GM23338 (cell line): ENCODE results near the gene OLFML2B. TPM values are rescaled to one million over a fixed set of nuclear protein-coding genes. Genes with fewer than 3 reads are reported as not detected.

Experiments used
- ATAC-seq: fragments of 200-7000 bp; cut with Tn5 transposase; 3 replicates; pipeline ENCODE4 v1.9.1; 2020
- DNase-seq: peaks from one replicate; pipeline ENCODE4 v3.0.0-alpha.2; 2015; ENCODE audit warnings: low spot score
- H2AFZ ChIP-seq: fragments of 200-600 bp; sonication (generic); 2 replicates; pipeline ENCODE4 v1.8.0; 2016; ENCODE audit warnings: antibody characterized with exemption, mild to moderate bottlenecking, moderate library complexity
- H3F3A ChIP-seq: fragments of 200-600 bp; sonication (generic); replicated peaks from 2 replicates; pipeline ENCODE4 v1.8.0; 2017; ENCODE audit warnings: antibody characterized with exemption, mixed run types, low read depth
- H3K27ac ChIP-seq: fragments of 200-600 bp; sonication (generic); 2 replicates; pipeline ENCODE4 v1.6.1; 2016; ENCODE audit warnings: low read depth
- H3K27me3 ChIP-seq: fragments of 200-600 bp; sonication (generic); 2 replicates; pipeline ENCODE4 v1.8.0; 2016; ENCODE audit warnings: mild to moderate bottlenecking, mixed run types, moderate library complexity; ENCODE audit not compliant: insufficient read depth
- H3K36me3 ChIP-seq: fragments of 200-600 bp; sonication (generic); 2 replicates; pipeline ENCODE4 v1.8.0; 2016; ENCODE audit warnings: mild to moderate bottlenecking; ENCODE audit not compliant: insufficient read depth
- H3K4me1 ChIP-seq: fragments of 200-600 bp; sonication (generic); 2 replicates; pipeline ENCODE4 v1.8.0; 2016; ENCODE audit warnings: mild to moderate bottlenecking, moderate library complexity; ENCODE audit not compliant: insufficient read depth
- H3K4me2 ChIP-seq: fragments of 200-600 bp; sonication (generic); 2 replicates; pipeline ENCODE4 v1.7.1; 2017; ENCODE audit warnings: mixed run types
- H3K4me3 ChIP-seq: fragments of 200-600 bp; sonication (generic); 2 replicates; pipeline ENCODE4 v1.6.1; 2016; ENCODE audit warnings: mixed run types
- H3K79me2 ChIP-seq: fragments of 200-600 bp; sonication (generic); replicated peaks from 2 replicates; pipeline ENCODE4 v1.8.0; 2017; ENCODE audit warnings: mild to moderate bottlenecking; ENCODE audit not compliant: insufficient read depth
- H3K9me2 ChIP-seq: fragments of 200-600 bp; sonication (generic); 2 replicates; pipeline ENCODE4 v1.8.0; 2017; ENCODE audit not compliant: insufficient read depth
- H4K20me1 ChIP-seq: fragments of 200-600 bp; sonication (generic); replicated peaks from 2 replicates; pipeline ENCODE4 v1.8.0; 2017; ENCODE audit warnings: mild to moderate bottlenecking; ENCODE audit not compliant: insufficient read depth
- H3K27ac Mint-ChIP-seq: 2 replicates; pipeline ENCODE4 v1.8.0; 2020; ENCODE audit warnings: inconsistent platforms, mild to moderate bottlenecking, moderate library complexity, mixed read lengths
- H3K27me3 Mint-ChIP-seq: 3 replicates; pipeline ENCODE4 v1.8.0; 2022; ENCODE audit warnings: low read depth, mild to moderate bottlenecking, moderate library complexity, mixed read lengths, inconsistent platforms; ENCODE audit not compliant: insufficient read depth, poor library complexity
- H3K36me3 Mint-ChIP-seq: 3 replicates; pipeline ENCODE4 v1.8.0; 2021; ENCODE audit warnings: low read depth, mild to moderate bottlenecking, inconsistent platforms, moderate library complexity, mixed read lengths
- H3K4me1 Mint-ChIP-seq: 3 replicates; pipeline ENCODE4 v1.8.0; 2020; ENCODE audit warnings: mild to moderate bottlenecking, inconsistent platforms, mixed read lengths
- H3K4me3 Mint-ChIP-seq: 3 replicates; pipeline ENCODE4 v1.8.0; 2021; ENCODE audit warnings: moderate library complexity, mild to moderate bottlenecking, inconsistent platforms, mixed read lengths
- H3K9me3 Mint-ChIP-seq: 3 replicates; pipeline ENCODE4 v1.8.0; 2020; ENCODE audit warnings: moderate library complexity, mild to moderate bottlenecking, inconsistent platforms, mixed read lengths
- EZH2 ChIP-seq: fragments of 200-600 bp; sonication (generic); IDR thresholded peaks from one replicate; pipeline ENCODE4 v1.8.0; 2017; ENCODE audit warnings: antibody characterized with exemption, mild to moderate bottlenecking, low read depth; ENCODE audit not compliant: unreplicated experiment
- EZH2phosphoT487 ChIP-seq: fragments of 200-600 bp; sonication (generic); IDR thresholded peaks from one replicate; pipeline ENCODE4 v1.8.1; 2018; ENCODE audit warnings: antibody characterized with exemption; ENCODE audit not compliant: unreplicated experiment
- JUNB ChIP-seq: IDR thresholded peaks from one replicate; pipeline ENCODE4 v1.6.1; 2016; ENCODE audit warnings: antibody characterized with exemption; ENCODE audit not compliant: unreplicated experiment
- POLR2AphosphoS5 ChIP-seq: IDR thresholded peaks from 2 replicates; pipeline ENCODE4 v1.6.1; 2016; ENCODE audit warnings: antibody characterized with exemption, low read depth
- REST ChIP-seq: IDR thresholded peaks from one replicate; pipeline ENCODE4 v1.6.1; 2018; ENCODE audit warnings: antibody characterized with exemption; ENCODE audit not compliant: unreplicated experiment
- ZNF331 ChIP-seq: fragments of 250-450 bp; sonication (Bioruptor Pico); IDR thresholded peaks from 2 replicates; pipeline ENCODE4 v1.5.0; 2020; ENCODE audit warnings: low read depth, mild to moderate bottlenecking, moderate library complexity
- polyA plus RNA-seq: library from polyadenylated mRNA; unstranded; fragments of >200 nt; fragmentation: Nextera tagmentation; extraction: Ambion mirVana; gene quantifications from 2 replicates; pipeline ENCODE4 v1.2.1, GENCODE V29; 2016
- total RNA-seq: library from RNA; depleted of rRNA; stranded (reverse); fragments of >200 nt; shearing (Covaris generic); gene quantifications from 2 replicates; pipeline ENCODE4 v1.2.3, GENCODE V29; 2014

Gene OLFML2B
- total and polyA plus RNA-seq, 2 experiments from 2014 or later = 2.9 to 4.3 TPM

- TF ChIP-seq REST (no peak), EZH2phosphoT487 (no peak)
Measured at GRCh38 chr1:161958425-161958824, 65.2 kb downstream of the OLFML2B start (continued).

GRCh38 chr1:161956930-161957329, 66.7 kb downstream of the OLFML2B start:
- ATAC-seq (no peak), DNase-seq (no peak)
- Mint-ChIP-seq H3K4me1 (peaks cover 17% of the 10 kb centered on the region), H3K36me3 (peaks cover 4% of the 10 kb centered on the region; the same call in 1 of the 3 replicates), H3K27ac (no peak overlapping the region), H3K4me3 (no peak overlapping the region), H3K9me3 (no peaks in the 10 kb centered on the region), H3K27me3 (no peaks in the 10 kb centered on the region)
- Histone ChIP-seq H2AFZ (no peak overlapping the region), H4K20me1 (no peaks in the 10 kb centered on the region), H3K27me3 (no peaks in the 10 kb centered on the region), H3K4me3 (no peak overlapping the region), H3K9me2 (0 out of 2 replicates have a peak, but pooled peaks cover 3% of the 10 kb centered on the region), H3F3A (no peaks in the 10 kb centered on the region), H3K27ac (no peak overlapping the region), H3K36me3 (no peaks in the 10 kb centered on the region), H3K4me2 (no peak overlapping the region), H3K79me2 (no peaks in the 10 kb centered on the region), H3K4me1 (0 out of 2 replicates have a peak, but pooled peaks cover 6% of the 10 kb centered on the region)
- TF ChIP-seq ZNF331 (CRISPR knock-in tag) = no peak

- no peak overlapping the region for H3K4me2 ChIP-seq
- Mint-ChIP-seq H3K27me3 (no peaks in the 10 kb centered on the region), H3K9me3 (no peaks in the 10 kb centered on the region), H3K4me1 (peaks cover 17% of the 10 kb centered on the region), H3K27ac (no peak overlapping the region), H3K36me3 (peaks cover 4% of the 10 kb centered on the region; the same call in 1 of the 3 replicates), H3K4me3 (no peak overlapping the region)
- H3F3A ChIP-seq = no peaks in the 10 kb centered on the region
- DNase-seq (no peak), ATAC-seq (no peak)
- no peak overlapping the region for H2AFZ ChIP-seq
- H3K27me3 ChIP-seq = no peaks in the 10 kb centered on the region
- 0 out of 2 replicates have a peak, but pooled peaks cover 6% of the 10 kb centered on the region for H3K4me1 ChIP-seq
- no peak overlapping the region for H3K27ac ChIP-seq
- no peaks in the 10 kb centered on the region for H4K20me1 ChIP-seq
- 0 out of 2 replicates have a peak, but pooled peaks cover 3% of the 10 kb centered on the region for H3K9me2 ChIP-seq
- no peaks in the 10 kb centered on the region for H3K79me2 ChIP-seq
- no peak overlapping the region for H3K4me3 ChIP-seq
- no peaks in the 10 kb centered on the region for H3K36me3 ChIP-seq
- TF ChIP-seq REST = no peak
- no peak for TF ChIP-seq POLR2AphosphoS5
- TF ChIP-seq JUNB = no peak
- TF ChIP-seq EZH2 = no peak
Measured at GRCh38 chr1:161956097-161956496, 67.6 kb downstream of the OLFML2B start.
